GM21447 (cell line): ENCODE data around the gene SLC22A23.

ENCODE experiments used
- ATAC-seq: cut with Tn5 transposase; IDR thresholded peaks from one replicate; pipeline ENCODE4 v1.9.1; 2021; ENCODE audit not compliant: unreplicated experiment

The SLC22A23 gene

DNA sequence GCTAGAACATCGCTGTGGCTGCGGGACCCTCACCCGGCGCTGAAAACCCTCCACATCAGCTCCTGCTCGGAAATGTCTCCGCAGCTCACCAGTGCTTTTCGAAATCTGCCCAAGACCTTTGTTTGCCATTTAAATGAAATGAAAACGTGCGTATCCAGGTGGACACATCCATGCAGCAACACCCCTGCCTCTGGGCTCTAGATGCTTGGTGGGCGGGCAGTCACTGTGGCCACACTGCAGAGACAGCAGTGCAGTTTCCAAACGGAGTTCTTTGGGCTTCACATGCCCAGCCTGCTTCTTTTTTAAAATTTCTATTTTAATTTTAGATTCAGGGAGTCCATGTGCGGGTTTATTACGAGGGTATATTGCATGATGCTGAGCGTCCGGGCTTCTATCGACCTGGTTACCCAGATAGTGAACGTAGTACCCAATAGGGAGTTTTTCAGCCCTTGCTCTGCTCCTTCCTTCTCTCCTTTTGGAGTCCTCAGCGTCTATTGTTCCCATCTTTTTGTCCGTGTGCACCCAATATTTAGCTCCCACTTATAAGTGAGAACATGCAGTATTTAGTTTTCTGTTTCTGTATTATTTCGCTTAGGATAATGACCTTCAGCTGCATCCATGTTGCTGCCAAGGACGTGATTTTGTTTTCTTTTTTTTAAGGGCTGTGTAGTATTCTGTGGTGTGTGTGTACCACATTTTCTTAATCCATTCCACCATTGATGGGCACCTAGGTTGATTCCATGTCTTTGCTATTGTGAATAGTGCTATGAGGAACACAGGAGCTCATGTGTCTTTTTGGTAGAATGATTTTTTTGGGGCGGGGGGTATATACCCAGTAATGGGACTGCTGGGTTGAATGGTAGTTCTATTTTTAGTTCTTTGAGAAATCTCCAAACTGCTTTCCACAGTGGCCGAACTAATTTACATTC, 224.6 kb downstream of the SLC22A23 start:
- no peak for ATAC-seq

DNA sequence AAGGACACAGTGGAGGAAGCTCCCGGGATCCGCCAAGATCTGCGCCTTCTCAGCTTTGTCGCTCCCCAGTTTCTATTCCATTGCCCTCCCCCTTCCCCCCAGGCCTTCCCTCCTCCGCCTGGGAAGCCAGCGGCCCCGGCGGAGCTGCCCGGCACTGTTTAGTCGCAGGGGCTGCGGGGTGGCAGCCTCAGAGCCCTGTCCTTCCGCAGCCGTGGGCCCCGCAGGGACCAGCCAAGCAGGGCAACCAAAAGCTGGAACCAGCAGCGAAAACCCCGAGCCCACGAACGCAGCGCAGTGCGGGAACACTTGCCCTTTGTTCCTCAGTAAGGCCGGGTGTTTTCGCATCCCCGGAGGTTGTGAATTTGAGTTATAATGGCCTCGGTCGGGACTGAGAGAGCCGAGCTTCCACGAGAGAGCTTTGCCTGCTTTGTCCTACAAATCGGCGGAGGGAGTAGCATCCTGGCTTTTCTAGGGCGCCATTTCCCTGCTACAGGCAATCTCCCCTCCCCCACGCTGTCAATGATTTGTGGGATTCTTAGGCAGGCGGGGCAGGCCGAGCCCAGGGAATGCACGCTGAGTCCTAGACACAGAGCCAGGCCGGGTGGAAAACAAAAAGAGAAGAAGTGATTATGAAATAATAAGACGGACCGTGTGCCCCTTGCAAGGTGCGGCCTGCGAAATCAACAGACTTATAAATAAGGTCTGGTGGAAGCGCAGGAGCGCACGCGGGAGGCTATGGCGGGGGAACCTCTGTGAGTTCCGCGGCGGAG, 225.4 kb downstream of the SLC22A23 start:
- ATAC-seq: no peak

DNA sequence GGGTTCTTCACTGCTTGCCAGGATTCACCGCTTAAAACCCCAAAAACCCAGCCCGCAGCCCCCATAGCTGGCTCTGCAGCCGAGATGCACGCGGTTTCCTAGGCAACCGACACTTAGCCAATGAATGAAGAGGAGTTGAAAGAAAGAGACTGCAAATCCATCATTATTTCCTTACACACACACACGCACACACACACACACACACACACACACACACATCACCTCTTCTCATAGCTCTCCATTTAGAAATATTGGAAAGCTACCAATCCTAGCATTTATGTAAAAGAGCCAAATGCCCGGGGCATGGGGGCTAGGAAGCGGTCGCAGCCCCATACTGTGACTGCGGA, 226.0 kb downstream of the SLC22A23 start:
- ATAC-seq: no peak

DNA sequence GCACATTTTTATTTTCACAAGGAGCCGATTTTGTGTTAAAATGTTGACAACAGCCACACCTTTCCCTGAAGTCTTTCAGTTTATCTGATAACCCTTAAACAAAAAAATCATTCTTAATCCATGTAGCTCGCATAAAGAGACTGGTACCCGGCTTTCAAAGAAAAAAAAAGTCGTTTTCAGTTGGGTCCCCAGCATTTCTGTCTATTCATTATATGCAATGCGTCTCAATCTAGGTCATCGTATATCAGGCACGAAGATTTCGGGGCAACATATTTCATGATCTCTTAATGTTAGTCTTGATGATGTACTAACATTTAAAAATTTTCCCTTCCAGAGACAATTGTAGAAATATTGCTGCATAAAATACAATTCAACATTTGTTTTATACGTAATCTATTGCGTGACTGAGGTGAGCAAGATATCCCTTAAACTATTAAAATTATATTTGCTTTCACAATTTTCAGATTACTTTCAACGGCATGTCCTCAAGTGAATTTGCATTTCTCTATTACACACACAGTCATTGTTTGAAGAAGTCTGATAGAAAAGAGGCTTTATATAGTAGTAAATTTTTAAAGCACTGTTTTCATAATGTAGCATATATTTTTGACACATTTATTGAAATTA, 226.5 kb downstream of the SLC22A23 start:
- no peak for ATAC-seq

DNA sequence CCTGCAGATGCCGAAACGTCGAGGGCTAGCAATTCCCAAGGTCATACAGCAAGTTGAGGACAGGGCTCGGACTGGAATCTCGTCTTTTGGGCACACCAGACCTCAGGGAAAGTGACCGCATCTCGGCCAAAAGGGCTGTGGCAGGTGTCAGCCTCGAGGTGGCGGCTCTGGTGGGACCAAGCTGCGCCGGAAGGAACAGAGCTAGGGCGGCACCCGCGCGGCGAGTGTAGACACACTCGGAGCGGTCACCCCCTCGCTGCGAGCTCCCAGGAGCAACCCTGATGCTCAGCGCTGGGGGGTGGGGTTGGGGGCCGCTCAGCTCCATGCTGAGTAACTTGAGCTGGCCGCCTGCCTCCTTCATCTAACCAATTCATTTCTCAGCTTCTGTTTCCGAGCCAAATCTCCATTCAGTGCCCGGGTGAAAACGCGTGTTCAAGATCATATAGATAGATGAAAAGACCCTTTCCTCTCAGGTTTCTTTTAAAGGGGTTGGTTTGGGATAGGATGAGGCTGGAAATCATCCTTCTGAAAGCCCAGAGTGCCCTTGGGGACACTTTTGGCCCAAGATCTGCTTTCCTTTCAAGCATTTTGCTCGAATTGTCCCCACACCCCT, 227.2 kb downstream of the SLC22A23 start:
- no peak for ATAC-seq

DNA sequence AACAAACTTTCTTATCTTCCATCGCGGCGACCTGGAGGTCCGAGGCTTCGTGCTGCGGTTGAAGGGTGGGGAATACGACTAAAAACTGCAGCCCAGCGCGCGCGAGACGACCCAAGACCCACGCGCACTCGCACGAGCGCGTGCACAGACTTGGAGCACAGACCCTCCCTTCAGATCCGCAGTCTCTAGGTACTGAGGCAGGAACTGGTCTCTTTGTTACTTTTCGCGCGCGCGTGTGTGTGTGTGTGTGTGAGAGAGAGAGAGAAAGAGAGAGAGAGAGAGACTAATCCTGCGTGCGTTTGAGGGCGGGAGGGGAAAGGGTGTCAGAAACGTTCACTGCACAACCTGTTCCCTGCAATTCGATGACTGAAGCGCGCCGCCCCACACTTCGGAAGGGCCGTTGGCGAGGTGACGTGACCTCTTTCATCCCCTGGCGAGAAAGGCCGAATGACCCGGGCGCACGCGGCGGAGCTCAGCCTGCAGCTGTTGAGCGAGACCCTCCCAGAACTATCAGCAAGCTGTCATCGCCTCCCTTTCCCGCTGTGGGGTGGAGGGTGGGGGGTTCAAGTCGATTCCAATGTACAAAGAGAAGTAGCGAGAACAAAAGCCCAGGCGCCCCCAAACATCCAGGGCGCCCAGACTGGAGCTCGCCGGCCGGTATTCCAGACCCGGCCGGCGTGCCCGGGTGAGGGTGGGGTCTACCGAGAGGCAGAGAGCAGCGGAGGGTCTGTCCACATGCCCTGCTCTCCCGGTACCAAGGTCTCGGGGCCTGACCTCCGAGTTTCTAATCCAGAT, 227.9 kb downstream of the SLC22A23 start:
- ATAC-seq: no peak

DNA sequence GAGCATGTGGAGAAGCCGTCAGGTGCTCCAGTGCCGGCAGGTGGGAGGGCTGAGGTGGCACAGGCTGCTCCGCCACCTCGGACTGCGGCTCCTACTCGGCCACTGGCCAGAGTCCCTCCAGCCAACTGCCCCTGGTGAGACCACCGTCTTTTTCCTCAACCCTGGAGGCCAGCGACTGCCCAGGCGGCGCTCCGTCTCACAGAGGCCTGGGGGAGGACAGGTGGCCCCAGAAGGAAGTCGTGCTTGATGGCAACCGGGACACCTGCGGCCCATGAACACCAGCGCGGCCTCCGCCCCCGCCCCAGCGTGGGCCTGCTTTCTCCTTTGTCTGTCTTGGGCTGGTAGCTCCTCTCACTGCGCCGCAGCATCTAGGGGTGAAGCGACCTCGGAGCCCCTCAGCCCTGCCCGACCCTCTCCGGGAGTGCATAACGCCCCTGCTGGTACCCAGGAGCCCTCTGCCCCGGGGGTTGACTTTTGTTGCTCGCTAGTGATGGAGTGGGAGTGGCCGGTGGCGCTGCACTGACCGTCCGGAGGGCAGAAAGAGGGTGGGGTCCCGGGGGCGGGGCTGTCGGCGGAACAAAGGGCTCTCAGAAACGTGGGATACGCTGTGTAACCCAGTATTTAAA, 228.7 kb downstream of the SLC22A23 start:
- no peak for ATAC-seq

DNA sequence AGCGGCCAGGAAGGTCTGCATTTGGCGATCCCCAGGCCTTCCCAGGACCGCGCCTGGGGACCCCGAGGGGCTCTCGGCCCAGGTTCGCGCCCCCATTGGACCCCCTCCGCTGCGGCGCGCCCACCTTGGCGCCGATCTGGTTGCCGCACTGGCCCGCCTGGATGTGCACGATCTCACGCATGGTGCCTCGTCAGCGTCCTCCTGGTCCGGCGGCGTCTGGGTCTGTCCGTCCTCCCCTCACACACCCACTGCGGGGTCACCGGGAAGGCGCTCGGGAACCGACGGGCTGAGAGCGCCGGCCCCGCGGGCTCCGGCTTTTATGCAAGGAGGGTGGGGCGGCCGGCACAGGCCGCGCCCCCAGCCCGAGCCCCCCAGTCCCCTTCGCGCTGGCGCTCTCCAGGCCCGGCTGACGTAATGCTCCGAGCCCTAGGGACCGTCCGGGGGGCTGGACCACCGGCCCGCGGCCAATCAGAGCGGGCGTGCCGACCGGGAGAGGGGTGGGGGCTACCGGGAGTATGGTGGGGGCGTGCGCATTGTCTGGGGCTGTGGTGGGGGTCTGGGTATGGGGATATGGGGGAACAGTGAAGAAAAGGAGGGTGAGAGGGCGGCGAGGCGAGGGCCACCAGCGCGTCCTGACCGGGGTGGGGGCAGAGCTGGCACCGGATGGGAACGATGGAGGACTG, 229.3 kb downstream of the SLC22A23 start, which contains the start of gene TUBB2B:
TSS of gene TUBB2B (minus strand) at position 291 of the 683 bp plus-strand sequence. CDS start at position 181, 110 bp downstream.
- ATAC-seq: no peak

DNA sequence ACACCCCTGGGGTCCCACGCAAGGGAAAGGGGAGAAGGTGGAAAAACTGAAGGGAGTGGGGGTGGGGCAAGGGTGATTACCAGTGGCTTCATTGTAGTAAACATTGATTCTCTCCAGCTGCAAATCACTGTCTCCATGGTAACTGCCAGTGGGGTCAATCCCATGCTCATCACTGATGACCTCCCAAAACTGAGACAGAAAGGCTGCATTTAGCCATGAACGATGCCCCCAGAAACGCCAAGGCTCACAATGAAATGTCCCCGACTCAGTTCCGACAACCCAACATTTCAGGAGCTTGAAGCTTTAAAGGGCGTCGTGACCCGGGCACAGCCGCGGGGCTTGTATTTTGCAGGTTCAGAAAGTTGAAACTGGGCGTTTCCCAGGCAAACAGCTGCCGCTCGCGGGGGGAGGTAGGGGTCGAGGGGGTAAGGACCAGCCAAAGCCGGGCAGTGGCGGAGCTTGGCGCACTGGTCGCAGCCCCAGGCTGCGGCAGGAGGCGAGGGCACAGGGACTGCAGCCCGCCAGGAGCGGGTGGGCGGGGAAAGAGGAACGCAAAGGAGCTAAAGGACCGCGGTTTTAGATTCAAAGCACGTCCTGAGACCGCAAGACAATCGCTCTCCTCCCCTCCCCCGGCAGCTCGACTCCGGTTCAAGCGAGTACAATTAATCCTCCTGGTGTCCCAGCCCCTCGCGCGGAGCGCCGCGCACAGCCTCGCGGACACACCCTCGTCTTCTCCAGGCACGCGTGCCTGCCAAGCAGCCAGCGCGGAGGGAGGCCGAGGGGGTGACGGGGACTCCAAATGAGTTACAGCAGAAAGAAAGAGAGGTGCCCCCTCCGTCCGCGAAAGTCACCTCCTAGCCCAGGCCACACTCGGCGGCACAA, 230.1 kb downstream of the SLC22A23 start:
- ATAC-seq: no peak

DNA sequence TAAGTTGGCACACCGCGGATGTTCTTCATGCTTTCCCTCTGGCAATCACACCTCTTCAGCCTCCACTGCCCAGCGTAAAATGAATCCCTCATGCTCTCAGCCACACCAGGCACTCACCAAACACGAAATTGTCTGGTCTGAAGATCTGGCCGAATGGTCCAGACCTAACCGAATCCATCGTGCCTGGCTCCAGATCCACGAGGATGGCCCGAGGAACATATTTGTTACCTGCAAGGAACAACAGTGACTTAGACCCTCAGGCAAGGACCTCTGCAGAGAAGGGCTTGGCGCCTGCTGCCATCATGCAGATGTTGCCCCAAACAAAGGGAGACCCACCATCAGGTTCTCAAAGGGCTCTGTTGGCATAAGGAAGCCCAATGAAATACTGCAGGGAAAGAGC, 230.8 kb downstream of the SLC22A23 start:
- ATAC-seq: no peak

DNA sequence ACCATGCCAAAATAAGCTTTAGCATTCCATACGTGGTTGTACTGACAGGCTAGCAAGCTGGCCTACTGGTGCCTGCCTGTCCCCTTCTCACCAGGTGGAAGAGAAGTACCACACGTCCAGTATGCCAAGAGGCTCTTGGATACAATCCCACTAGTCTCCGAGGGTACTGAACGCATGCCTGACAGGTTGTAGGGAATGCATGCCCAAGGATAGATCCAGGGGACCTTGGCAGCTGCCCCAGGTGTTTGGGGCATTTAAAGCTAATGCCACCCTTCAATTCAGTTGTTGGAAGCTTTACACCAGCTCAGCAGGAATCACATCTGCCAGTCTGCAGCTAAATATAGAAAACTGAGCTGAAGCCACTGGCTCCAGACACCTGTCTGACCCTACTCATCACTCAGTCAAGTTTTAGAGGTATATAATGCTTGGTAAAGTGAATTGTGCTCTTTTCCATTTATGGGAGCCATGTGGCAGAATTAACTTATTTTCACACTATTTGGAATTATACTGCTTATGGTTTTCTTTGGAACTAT, 234.3 kb downstream of the SLC22A23 start:
- ATAC-seq: no peak

DNA sequence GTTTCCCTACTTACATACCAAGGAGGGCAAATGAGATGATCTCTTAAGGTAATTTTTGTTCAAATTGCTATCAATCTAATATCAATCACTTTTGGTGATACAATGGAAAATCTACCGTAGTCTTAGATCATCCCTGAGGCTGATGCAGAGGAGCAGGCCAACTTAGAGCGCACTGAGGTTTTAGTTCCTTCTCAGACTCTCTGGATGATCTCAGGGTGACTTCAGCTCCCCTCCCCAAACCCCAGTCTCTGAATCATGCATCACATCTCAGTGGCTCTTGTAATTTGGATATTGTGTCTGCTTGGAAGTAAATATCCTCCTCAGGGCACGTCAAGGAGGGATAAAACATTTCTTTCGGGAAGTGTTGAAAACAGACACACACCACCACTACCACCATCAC, 235.3 kb downstream of the SLC22A23 start:
- ATAC-seq: no peak

DNA sequence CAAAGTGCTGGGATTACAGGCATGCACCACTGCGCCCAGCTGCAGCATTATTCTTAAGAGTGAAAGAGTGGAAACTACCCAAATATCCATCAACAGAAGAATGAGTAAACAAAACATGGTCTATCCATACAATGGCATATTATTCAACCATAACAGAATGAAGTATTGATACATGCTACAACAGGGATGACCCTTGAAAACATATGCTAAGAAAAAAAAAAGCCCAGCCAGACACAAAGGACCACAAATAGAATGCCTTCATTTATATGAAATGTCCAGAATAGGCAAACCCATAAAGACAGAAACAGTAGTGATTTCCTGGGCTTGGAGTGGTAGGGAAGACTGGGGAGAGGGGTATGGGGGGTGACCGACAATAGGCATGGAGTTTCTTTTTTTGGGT, 236.5 kb downstream of the SLC22A23 start:
- no peak for ATAC-seq
